HG03196 (cell line): Measurements from ENCODE around the gene WRAP53.

Experiments
- ATAC-seq: cut with Tn5 transposase; IDR thresholded peaks from one replicate; pipeline ENCODE4 v1.9.1; 2021; ENCODE audit not compliant: unreplicated experiment

The WRAP53 gene

GRCh38 chr17:7707858-7708750 is 19.8 kb downstream of the WRAP53 start:
- no peak for ATAC-seq

- no peak for ATAC-seq
Measured at GRCh38 chr17:7709031-7709430, 20.8 kb downstream of the WRAP53 start.

GRCh38 chr17:7710301-7710700 is 22.0 kb downstream of the WRAP53 start:
- ATAC-seq = no peak

- ATAC-seq = no peak
Measured at GRCh38 chr17:7711051-7711755, 22.9 kb downstream of the WRAP53 start.

- no peak for ATAC-seq
Measured at GRCh38 chr17:7712111-7712771, 24.0 kb downstream of the WRAP53 start.

GRCh38 chr17:7713782-7714181 is 25.5 kb downstream of the WRAP53 start:
- no peak for ATAC-seq

- ATAC-seq = no peak
Measured at GRCh38 chr17:7714721-7715594, 26.7 kb downstream of the WRAP53 start.

GRCh38 chr17:7715936-7716886 is 27.9 kb downstream of the WRAP53 start:
- ATAC-seq = no peak

GRCh38 chr17:7716901-7717755 is 28.9 kb downstream of the WRAP53 start, which contains the start of gene DNAH2:
DNAH2 (plus strand) TSS chr17:7717744; CDS start chr17:7719735, 1,991 bp downstream.
- ATAC-seq = no peak

GRCh38 chr17:7717756-7718350 is 29.6 kb downstream of the WRAP53 start:
- no peak for ATAC-seq

- ATAC-seq = no peak
Measured at GRCh38 chr17:7719661-7720060, 31.4 kb downstream of the WRAP53 start.

GRCh38 chr17:7720125-7720524 is 31.8 kb downstream of the WRAP53 start:
- ATAC-seq = no peak

GRCh38 chr17:7721612-7722011 is 33.3 kb downstream of the WRAP53 start:
- ATAC-seq = no peak

- no peak for ATAC-seq
Measured at GRCh38 chr17:7727886-7728285, 39.6 kb downstream of the WRAP53 start.

- no peak for ATAC-seq
Measured at GRCh38 chr17:7729816-7730215, 41.5 kb downstream of the WRAP53 start.

- ATAC-seq = no peak
Measured at GRCh38 chr17:7732981-7733539, 44.8 kb downstream of the WRAP53 start.

- no peak for ATAC-seq
Measured at GRCh38 chr17:7737601-7738000, 49.3 kb downstream of the WRAP53 start.

- ATAC-seq = no peak
Measured at GRCh38 chr17:7739746-7740145, 51.5 kb downstream of the WRAP53 start.
